ENCODE data around the gene ADAMTS9. TPM values are rescaled to one million over a fixed set of nuclear protein-coding genes. Genes with fewer than 3 reads are reported as not detected.

Gene ADAMTS9
- total and polyA plus RNA-seq, 4 donors, result 7.0 to 212 (median 91.2) TPM

DNA sequence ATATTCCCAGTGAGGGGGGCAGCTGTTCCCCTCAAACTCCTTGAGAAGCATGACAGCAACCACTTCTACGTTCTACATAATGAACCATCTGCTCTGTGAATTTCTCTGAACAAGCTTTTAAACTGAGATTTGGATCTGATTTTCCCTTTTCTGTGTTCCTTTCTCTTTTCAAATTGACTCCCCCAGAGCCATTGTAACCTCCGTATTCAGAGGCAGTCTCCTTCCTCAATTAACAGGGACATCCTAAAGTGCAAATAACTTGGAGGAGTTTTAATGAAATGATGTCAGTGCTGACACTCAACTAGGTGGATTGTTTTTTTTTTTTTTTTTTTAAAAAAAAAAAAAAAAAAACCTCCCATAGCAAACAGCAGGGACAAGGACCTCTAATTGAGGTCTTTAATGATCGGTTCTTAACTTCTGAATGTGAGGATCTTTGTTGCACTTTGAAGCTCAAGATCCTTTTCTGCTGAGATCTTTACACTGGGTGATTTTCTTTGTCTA is 48.8 kb downstream of the ADAMTS9 start:
- WGBS, 2 donors, result 90 to 91% methylated on average over 3 of the region's 3 CpGs
- no peak for ATAC-seq (ENCODE audit: low FRiP score)
- H3K4me1 ChIP-seq (ENCODE audit: control insufficient read depth in 1 of 2, insufficient read depth in 2 of 2, low read length in 2 of 2), result no peaks in the 10 kb centered on the region

DNA sequence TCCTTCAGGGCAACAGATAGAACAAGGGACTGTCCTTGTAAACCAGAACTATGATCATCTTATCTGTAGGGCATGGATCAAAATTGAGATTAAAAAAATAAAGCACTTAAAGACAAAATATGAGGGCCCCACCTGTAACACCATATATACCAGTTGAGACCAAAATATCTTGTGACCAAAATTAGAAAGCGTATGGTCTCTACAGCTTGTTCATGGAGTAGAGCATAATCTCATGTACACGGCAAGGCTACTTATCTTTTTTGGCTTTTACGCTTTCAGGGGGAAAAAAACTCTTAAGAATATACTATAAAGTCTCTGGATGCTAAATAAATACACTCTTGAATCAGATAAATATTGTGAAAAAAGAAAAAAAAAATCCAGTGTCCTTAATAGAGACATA is 49.3 kb downstream of the ADAMTS9 start:
- Histone ChIP-seq H3K9me3 (ENCODE audit: control insufficient read depth, low read length) (no peaks in the 10 kb centered on the region), H3K27ac (ENCODE audit: low read depth in 1 of 2, low read length in 2 of 2) (no peak overlapping the region), H3K27me3 (ENCODE audit: control insufficient read depth in 1 of 2, insufficient read depth in 2 of 2, low read length in 1 of 2) (no peaks in the 10 kb centered on the region), H3K36me3 (ENCODE audit: control insufficient read depth in 1 of 2, insufficient read depth in 2 of 2, low read length in 1 of 2) (peaks cover 1 to 3% of the 10 kb centered on the region in 2 donors), H3K4me3 (ENCODE audit: low read length in 2 of 2) (no peak overlapping the region), H3K4me1 (ENCODE audit: control insufficient read depth in 1 of 2, insufficient read depth in 2 of 2, low read length in 2 of 2) (no peaks in the 10 kb centered on the region)
- ATAC-seq (ENCODE audit: low FRiP score) (no peak), DNase-seq (no peak)
- WGBS, 2 donors, result 65 to 67% methylated on average over 3 of the region's 3 CpGs
- intact Hi-C loops (cut with DNase I), result no loop called here

More for the DNA sequence above, 48.8 kb downstream of the ADAMTS9 start:
- Histone ChIP-seq H3K27ac (ENCODE audit: low read depth in 1 of 2, low read length in 2 of 2) (no peak overlapping the region), H3K27me3 (ENCODE audit: control insufficient read depth in 1 of 2, insufficient read depth in 2 of 2, low read length in 1 of 2) (no peaks in the 10 kb centered on the region), H3K36me3 (ENCODE audit: control insufficient read depth in 1 of 2, insufficient read depth in 2 of 2, low read length in 1 of 2) (no peaks in the 10 kb centered on the region), H3K9me3 (ENCODE audit: control insufficient read depth, low read length) (no peaks in the 10 kb centered on the region), H3K4me3 (ENCODE audit: low read length in 2 of 2) (no peak overlapping the region)
- no peak for DNase-seq
- intact Hi-C loops (cut with DNase I), result no loop called here

DNA sequence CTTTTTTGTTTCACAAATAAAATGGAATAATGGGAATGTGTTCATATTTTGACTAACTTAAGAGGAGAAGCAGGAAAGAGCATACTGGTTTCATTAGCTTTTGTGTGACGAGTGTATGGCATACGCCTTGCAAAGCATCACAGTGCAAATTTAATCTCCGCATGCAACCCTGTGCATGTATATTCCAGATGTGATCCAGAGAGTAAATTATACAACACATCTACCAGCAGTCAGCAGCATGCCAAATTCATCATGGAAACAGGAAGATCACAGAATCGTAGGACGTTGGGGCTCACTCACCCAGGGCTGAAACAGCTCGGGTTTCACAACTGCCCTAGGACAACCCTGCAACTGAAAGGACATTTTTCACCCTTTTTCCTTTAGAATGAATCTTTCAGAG is 53.4 kb downstream of the ADAMTS9 start:
- ATAC-seq (ENCODE audit: low FRiP score), result no peak
- Histone ChIP-seq H3K9me3 (ENCODE audit: control insufficient read depth, low read length) (no peaks in the 10 kb centered on the region), H3K4me3 (ENCODE audit: low read length in 2 of 2) (no peak overlapping the region), H3K4me1 (ENCODE audit: control insufficient read depth in 1 of 2, insufficient read depth in 2 of 2, low read length in 2 of 2) (no peaks in the 10 kb centered on the region), H3K27ac (ENCODE audit: low read depth in 1 of 2, low read length in 2 of 2) (no peak overlapping the region), H3K36me3 (ENCODE audit: control insufficient read depth in 1 of 2, insufficient read depth in 2 of 2, low read length in 1 of 2) (peaks cover 7 to 8% of the 10 kb centered on the region in 2 donors), H3K27me3 (ENCODE audit: control insufficient read depth in 1 of 2, insufficient read depth in 2 of 2, low read length in 1 of 2) (no peaks in the 10 kb centered on the region)
- intact Hi-C loops (cut with DNase I), result no loop called here
- no peak for DNase-seq
- 79% methylated on average over 6 of the region's 6 CpGs for WGBS, 2 donors

DNA sequence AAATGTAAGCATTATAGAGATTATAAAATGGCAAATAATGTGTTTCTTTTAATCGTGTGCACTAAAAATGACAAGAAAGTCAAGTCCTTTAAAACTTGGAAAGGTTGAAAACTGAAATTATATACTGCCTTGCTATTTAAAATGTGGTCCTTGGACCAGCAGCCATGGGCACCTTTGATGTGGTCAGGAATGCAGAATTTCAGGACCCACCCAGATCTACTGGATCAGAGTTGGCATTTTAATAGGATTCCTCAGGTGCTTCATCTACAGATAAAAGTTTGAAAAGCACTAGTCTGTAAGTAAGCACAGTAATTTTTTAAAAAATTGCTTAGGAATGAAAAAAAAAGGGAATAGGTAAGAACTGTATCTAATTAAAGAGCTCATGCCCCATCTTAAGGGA is 55.8 kb downstream of the ADAMTS9 start:
- H3K36me3 ChIP-seq (ENCODE audit: control insufficient read depth in 1 of 2, insufficient read depth in 2 of 2, low read length in 1 of 2), result peaks cover 8 to 12% of the 10 kb centered on the region in 2 donors
- intact Hi-C loops (cut with DNase I), result no loop called here
- ATAC-seq (ENCODE audit: low FRiP score), result no peak

DNA sequence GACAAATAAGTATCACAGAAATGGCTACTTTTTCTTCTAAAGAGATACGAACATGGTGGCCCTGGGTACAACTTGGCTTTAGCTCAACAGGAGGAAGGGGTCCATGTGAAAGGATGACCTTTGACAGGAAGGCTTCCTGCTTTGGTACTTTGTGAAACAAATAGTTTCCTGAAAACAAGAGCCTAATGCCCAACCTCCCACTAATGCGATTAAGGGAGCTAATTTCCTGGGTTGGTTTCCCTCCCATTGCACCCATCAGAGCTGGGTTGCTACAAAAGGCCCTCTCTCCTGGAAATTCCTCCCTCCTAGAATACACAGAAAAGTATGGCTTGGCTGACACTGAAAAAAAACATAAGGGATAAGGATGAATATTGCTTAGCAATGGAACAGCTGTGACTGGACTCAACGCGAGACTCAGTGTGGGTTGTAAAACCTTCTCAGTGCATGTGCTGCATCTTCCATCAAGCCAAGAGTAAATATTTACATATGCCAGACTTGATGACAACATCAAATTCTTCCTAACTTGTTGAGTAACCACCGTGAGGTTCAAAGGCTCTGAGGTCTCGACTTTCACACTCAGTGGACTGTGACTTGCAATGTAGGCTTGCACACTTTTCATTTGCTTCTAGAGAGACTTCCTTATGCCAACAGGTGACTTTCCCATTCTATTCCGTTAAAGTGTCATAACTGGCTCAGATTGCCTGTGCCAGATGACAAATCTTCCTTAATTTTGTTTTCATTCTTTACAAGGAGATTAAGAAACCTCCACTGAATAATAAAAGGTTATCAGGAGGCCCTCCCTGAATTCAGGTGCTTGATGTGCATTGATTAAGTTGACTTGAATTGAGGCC is 60.1 kb downstream of the ADAMTS9 start:
- ATAC-seq (ENCODE audit: low FRiP score) (no peak), DNase-seq (no peak)
- H3K36me3 ChIP-seq (ENCODE audit: control insufficient read depth in 1 of 2, insufficient read depth in 2 of 2, low read length in 1 of 2), result peaks cover 15 to 16% of the 10 kb centered on the region in 2 donors
- no peaks in the 10 kb centered on the region for H3K9me3 ChIP-seq (ENCODE audit: control insufficient read depth, low read length)
- 78 to 79% methylated on average over 7 of the region's 7 CpGs for WGBS, 2 donors
- no peak overlapping the region for H3K4me3 ChIP-seq (ENCODE audit: low read length in 2 of 2)
- no peak overlapping the region for H3K27ac ChIP-seq (ENCODE audit: low read depth in 1 of 2, low read length in 2 of 2)
- intact Hi-C loops (cut with DNase I), result no loop called here
- no peaks in the 10 kb centered on the region for H3K27me3 ChIP-seq (ENCODE audit: control insufficient read depth in 1 of 2, insufficient read depth in 2 of 2, low read length in 1 of 2)
- no peaks in the 10 kb centered on the region for H3K4me1 ChIP-seq (ENCODE audit: control insufficient read depth in 1 of 2, insufficient read depth in 2 of 2, low read length in 2 of 2)

More for the DNA sequence above, 55.8 kb downstream of the ADAMTS9 start:
- no peak for DNase-seq
- Histone ChIP-seq H3K9me3 (ENCODE audit: control insufficient read depth, low read length) (no peaks in the 10 kb centered on the region), H3K4me3 (ENCODE audit: low read length in 2 of 2) (no peak overlapping the region), H3K27me3 (ENCODE audit: control insufficient read depth in 1 of 2, insufficient read depth in 2 of 2, low read length in 1 of 2) (no peaks in the 10 kb centered on the region), H3K27ac (ENCODE audit: low read depth in 1 of 2, low read length in 2 of 2) (no peak overlapping the region), H3K4me1 (ENCODE audit: control insufficient read depth in 1 of 2, insufficient read depth in 2 of 2, low read length in 2 of 2) (no peaks in the 10 kb centered on the region)
- 89 to 97% methylated on average over 1 of the region's 1 CpG for whole genome bisulfite sequencing, 2 donors

DNA sequence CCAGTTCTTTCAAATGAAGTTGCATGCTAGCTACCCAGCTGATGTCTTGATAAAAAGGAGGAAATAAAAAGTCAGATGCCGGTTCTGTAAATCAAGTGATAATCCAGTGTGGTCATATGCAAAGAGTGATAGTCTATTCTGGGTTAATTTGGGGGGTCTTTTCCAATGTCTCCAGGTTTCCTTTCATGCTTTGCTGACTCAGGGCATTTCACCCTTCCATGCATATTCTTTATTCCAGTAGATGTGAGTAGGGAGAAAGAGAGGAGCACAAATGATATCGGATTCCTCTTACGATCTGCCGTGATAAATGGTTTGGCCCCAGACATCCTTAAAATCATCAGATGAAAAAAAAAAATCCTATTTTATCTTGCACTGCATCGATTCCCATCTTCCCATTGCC is 60.8 kb downstream of the ADAMTS9 start:
- DNase-seq (no peak), ATAC-seq (ENCODE audit: low FRiP score) (no peak)
- no peaks in the 10 kb centered on the region for H3K4me1 ChIP-seq (ENCODE audit: control insufficient read depth in 1 of 2, insufficient read depth in 2 of 2, low read length in 2 of 2)
- peaks cover 13 to 14% of the 10 kb centered on the region in 2 donors for H3K36me3 ChIP-seq (ENCODE audit: control insufficient read depth in 1 of 2, insufficient read depth in 2 of 2, low read length in 1 of 2)
- no peaks in the 10 kb centered on the region for H3K27me3 ChIP-seq (ENCODE audit: control insufficient read depth in 1 of 2, insufficient read depth in 2 of 2, low read length in 1 of 2)
- no peaks in the 10 kb centered on the region for H3K9me3 ChIP-seq (ENCODE audit: control insufficient read depth, low read length)
- no peak overlapping the region for H3K27ac ChIP-seq (ENCODE audit: low read depth in 1 of 2, low read length in 2 of 2)
- intact Hi-C loops (cut with DNase I), result no loop called here
- WGBS, 2 donors, result 95 to 96% methylated on average over 5 of the region's 5 CpGs
- no peak overlapping the region for H3K4me3 ChIP-seq (ENCODE audit: low read length in 2 of 2)

DNA sequence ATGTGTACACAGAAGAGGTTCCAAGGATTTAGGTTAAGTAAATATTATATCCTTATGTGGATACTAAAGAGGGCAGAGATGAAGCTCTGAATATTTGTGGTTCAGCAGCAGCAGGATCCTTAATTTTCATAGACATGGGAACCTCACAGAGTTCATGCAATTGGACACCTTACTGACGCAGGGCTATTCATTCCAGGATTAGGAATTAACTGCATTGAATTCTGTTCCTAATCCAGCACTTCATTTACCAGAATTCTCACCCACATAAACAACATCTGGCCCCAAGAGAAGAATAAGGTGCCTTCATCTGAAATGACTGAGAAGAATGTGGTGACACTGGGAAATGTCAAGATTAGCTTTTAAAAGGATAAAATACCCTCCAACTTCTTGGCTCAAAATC is 62.4 kb downstream of the ADAMTS9 start:
- H3K27ac ChIP-seq (ENCODE audit: low read depth in 1 of 2, low read length in 2 of 2), result no peak overlapping the region
- H3K9me3 ChIP-seq (ENCODE audit: control insufficient read depth, low read length), result no peaks in the 10 kb centered on the region
- intact Hi-C loops (cut with DNase I), result no loop called here
- no peak for DNase-seq
- ATAC-seq (ENCODE audit: low FRiP score), result no peak
- peaks cover 13 to 21% of the 10 kb centered on the region in 2 donors for H3K36me3 ChIP-seq (ENCODE audit: control insufficient read depth in 1 of 2, insufficient read depth in 2 of 2, low read length in 1 of 2)
- H3K27me3 ChIP-seq (ENCODE audit: control insufficient read depth in 1 of 2, insufficient read depth in 2 of 2, low read length in 1 of 2), result no peaks in the 10 kb centered on the region
- no peaks in the 10 kb centered on the region for H3K4me1 ChIP-seq (ENCODE audit: control insufficient read depth in 1 of 2, insufficient read depth in 2 of 2, low read length in 2 of 2)
- H3K4me3 ChIP-seq (ENCODE audit: low read length in 2 of 2), result no peak overlapping the region
- 90 to 96% methylated on average over 1 of the region's 1 CpG for WGBS, 2 donors

DNA sequence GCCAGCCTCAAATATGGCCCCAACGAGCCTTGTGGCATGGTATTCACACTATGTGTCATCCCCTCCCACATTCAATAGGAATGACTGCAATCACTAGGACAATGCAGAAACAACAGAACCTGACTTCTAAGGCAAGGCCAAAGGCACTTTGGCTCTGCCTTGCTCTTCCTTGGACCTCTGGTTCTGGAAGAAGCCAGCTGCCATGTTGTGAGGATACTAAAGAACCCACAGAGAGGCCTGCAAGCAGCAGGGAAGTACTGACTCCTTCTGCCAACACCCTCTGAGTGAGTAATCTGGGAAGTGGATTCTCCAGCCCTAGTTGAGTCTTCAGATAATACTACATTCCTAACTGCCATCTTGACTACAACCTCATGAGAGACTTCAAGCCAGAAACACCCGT is 64.7 kb downstream of the ADAMTS9 start:
- DNase-seq (no peak), ATAC-seq (ENCODE audit: low FRiP score) (no peak)
- WGBS, 2 donors, result 65 to 72% methylated on average over 2 of the region's 2 CpGs
- Histone ChIP-seq H3K27ac (ENCODE audit: low read depth in 1 of 2, low read length in 2 of 2) (no peak overlapping the region), H3K4me3 (ENCODE audit: low read length in 2 of 2) (no peak overlapping the region), H3K36me3 (ENCODE audit: control insufficient read depth in 1 of 2, insufficient read depth in 2 of 2, low read length in 1 of 2) (peaks cover 9 to 21% of the 10 kb centered on the region in 2 donors), H3K4me1 (ENCODE audit: control insufficient read depth in 1 of 2, insufficient read depth in 2 of 2, low read length in 2 of 2) (no peaks in the 10 kb centered on the region), H3K27me3 (ENCODE audit: control insufficient read depth in 1 of 2, insufficient read depth in 2 of 2, low read length in 1 of 2) (no peaks in the 10 kb centered on the region), H3K9me3 (ENCODE audit: control insufficient read depth, low read length) (no peaks in the 10 kb centered on the region)
- intact Hi-C loops (cut with DNase I), result no loop called here
